HG02884 (cell line): ENCODE data around the gene YIPF5.

Experiments used
- ATAC-seq: cut with Tn5 transposase; IDR thresholded peaks from one replicate; pipeline ENCODE4 v1.9.1; 2021; ENCODE audit warnings: mild to moderate bottlenecking, moderate library complexity; ENCODE audit not compliant: unreplicated experiment

Gene YIPF5

DNA sequence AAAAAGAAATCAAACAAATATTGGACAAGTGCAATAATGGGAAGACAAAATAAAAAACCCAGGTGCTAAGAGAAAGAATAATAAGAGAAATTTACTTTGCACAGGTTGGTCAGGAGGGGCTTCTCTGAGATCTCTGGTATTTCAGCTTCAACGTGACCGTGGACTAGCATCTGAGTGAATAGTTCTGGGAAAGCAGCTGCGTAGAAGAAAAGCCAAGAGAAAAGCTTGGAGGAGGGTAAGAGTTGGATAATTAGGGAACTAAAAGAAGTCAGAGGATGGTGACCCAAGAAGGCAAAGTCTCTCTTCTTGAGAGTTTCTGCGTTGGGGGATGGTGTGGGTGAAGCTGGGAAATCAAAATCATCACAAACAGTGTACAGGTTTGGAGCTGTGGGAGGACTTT, 41.6 kb downstream of the YIPF5 start:
- no peak for ATAC-seq

DNA sequence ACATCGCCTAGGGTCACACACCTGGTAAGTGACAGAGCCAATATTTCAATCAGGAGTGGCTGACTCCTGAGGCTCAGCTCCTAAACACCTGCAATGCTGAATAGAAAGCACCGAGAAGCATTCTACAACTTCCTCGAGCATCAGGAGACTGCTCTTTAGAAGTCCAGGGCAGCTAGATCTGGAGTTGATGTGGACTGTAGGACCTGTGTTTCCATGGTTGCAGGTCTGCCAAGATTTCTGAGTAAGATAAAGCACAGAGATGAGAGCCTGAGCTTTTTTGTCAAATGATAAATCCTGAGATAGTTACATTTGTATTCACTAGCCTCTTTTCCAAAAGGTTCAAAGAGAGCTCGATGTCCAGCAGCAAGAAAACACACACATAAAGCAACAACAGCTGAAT, 43.8 kb downstream of the YIPF5 start:
- no peak for ATAC-seq

DNA sequence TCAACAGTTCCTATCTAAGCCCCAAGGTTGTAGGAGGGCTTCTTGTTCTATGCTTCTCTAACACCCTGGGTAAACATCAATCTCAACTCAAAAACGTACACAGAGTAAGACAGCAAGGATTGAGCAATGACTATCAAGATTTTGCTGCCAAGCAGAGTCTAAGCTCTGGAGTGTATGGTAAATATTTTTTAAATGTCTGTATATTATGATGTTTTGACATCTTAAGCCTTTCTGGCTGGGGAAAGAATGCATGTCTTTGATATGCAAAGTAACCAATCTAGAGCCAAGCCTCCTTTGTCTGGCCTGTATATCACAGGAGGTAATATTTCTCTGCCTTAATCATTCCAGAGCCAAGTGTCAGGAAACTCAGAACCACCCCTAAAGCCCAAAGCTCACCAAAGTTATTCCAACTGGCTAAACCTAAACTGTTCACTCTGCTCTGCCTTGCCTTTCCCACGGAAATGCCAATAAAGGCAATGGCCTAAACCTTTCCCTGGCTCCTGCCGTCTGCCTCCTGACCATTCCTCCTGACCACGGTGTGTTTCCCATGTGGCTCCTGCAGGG, 45.2 kb downstream of the YIPF5 start:
- ATAC-seq, result no peak

DNA sequence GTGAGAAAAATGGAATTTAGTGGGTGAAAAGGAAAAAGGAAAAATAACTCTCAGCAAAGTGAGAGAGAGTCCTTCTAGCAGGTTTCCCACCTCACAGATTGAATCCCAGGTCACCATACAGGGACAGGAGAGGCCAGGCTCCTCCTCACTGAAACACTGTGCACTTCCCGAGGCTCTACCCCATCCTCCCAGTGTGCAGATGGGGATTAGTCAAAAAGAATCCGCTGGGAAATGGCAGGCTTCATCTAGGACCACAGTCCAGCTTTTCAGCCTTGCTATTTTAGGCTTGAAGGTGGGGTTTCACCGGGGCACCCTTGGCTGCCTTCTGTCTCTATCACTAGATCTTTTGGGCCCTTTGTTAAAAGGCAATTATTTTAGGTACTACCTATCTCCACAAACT, 47.8 kb downstream of the YIPF5 start:
- ATAC-seq, result no peak

DNA sequence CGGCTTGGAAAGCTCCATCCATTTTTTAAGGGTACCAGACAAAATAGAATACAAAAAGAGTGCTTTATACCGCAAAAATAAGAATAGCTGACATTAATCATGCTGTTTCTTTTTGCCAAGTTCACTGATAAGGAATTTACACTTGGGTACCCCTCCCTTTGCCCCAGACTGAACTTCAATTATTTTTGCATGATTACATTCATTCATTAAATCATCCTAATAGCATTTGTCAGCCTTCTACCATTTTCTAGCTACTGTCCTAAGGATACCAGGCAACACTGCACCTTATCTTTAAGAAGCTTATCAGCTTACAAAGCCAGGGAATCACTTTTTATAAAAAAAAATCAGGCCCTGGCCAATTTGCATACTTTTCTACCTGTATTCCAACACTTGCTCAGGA, 48.4 kb downstream of the YIPF5 start:
- no peak for ATAC-seq

DNA sequence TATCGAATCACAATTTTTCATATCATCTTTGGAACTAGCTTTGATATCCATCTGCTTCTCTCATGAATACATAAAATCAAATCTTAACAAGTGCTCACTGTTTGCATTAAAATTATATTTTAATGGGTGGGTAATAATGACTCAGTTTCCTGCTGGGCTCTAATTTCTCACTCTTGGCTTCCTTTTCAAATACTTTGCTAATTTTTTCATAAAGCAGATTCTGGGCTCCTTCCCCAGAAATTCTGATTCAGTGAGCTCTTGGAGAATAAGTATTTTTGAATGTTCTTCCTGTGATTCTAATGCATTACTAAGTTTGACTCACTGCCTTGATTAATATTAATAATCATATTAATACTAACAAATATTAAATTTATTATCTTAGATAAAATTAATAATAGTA, 48.9 kb downstream of the YIPF5 start:
- ATAC-seq, result no peak

DNA sequence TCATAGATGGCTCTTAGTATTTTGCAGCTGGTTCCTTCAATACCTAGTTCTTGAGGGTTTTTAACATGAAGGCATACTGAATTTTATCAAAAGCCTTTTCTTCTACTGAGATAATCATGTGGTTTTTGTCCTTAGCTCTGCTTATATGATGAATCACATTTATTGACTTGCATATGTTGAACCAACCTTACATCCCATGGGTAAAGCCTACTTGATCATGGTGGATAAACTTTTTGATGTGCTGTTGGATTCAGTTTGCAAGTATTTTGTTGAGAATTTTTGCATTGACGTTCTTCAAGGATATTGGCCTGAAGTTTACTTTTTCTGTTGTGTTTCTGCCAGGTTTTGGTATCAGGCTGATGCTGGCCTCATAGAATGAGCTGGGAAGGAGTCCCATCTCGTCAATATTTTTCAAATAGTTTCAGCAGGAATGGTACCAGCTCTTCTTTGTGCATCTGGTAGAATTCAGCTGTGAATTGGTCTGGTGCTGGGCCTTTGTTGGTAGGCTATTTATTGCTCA, 49.7 kb downstream of the YIPF5 start:
- no peak for ATAC-seq

DNA sequence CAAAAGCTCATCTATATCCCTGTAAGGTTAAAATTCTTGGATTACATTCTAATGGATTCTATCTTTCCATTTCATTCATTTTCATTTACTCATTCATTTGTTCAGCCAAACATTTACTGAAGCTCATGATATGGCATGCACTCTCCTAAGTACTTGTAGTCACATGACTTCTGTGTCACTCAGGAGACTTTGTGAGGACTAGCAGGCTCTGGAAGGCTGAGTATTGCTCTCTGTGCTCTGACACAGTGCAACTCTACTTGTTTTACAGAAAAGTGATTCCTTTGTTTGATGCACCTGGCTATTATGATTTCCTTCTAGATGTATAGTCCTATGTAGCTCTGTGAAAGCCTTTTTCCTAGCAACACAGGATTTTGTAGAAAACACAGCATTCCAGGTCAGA, 53.0 kb downstream of the YIPF5 start:
- ATAC-seq, result no peak

DNA sequence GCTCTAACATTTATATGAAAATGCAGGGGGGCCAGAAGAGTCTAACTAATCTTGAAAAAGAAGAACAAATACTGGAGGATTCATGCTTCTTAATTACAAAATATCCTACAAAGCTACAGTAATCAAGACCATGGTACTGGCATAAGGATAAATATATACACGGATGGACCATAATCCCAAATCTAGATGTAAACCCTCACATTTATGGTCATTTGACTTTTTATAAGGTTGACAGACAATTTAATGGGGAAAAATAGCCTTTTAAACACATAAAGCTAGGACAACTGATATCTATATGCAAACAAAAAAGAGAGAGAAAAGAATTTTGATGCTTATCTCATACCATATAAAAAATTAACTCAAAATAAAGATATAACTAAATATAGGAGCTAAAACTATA, 55.9 kb downstream of the YIPF5 start:
- ATAC-seq, result no peak
